Activated gamma-delta T cell treated with anti-CD3 and anti-CD28 coated beads, Interleukin-2, amount 50 U/mL, for 16 hours (primary cell): ENCODE results near the gene SLX9.

Source experiments
- DNase-seq: peaks from one replicate; pipeline ENCODE4 v3.0.0-alpha.2; 2020; ENCODE audit warnings: low read depth

The SLX9 gene, protein sequence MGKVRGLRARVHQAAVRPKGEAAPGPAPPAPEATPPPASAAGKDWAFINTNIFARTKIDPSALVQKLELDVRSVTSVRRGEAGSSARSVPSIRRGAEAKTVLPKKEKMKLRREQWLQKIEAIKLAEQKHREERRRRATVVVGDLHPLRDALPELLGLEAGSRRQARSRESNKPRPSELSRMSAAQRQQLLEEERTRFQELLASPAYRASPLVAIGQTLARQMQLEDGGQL

DNA sequence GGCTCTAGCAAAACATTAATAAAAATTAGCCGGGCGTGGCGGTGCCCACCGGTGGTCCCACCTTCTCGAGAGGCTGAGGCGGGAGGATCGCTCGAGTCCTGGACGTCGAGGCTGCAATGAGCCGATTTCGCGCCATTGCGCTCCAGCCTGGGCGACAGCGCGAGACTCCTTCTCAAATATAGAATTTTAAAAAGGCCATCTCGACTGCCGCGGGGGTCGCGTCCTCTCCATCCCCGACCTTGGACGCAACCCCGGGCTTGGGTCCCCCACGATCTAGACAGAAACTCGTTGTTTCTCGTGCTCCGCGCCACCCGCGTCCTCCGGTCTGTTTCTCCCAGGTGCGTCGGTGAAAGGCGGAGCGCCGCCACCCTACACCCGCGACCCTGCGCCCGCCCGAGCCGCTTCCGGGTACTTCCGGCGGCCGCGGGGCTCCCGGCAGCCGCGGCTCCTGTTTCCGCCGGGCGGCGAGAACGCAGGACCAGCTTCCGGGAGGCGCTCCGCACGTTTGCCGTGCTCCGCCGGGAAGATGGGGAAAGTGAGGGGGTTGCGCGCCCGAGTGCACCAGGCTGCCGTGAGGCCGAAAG lies at the start of gene SLX9:
SLX9 (plus strand) TSS at position 498 of the 584 bp plus-strand sequence; CDS start at position 527, 29 bp downstream.
- DNase-seq: peak; percentile 65

DNA sequence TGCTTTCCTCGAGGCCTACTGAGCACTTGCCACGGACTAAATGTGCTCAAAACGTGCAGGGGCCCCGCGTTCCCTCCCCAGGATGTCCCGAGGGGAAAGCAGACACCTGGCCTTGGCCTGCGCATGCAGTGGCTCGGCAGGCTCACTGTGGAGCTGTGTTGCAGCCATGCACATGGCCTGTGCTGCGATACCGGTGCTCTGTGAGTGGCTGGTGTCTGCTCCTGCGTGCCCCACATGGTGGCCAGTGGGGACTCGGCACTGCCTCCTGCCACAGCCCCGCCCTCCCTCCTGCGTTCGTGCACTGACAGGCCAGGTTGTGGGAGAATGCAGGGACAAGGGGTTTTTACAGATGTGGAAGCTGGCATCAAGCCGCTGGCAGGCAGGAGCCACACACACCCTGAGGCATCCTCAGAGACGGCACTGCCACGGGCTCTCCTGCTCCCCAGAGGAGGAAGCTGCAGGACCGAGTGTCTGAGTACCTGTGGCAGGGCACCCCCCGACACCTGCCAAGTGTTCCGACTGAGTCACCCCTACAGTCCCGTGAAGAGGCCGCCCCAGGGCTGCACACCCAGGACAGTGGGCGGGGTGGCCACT lies 49.4 kb upstream of the SLX9 start:
- no peak for DNase-seq

DNA sequence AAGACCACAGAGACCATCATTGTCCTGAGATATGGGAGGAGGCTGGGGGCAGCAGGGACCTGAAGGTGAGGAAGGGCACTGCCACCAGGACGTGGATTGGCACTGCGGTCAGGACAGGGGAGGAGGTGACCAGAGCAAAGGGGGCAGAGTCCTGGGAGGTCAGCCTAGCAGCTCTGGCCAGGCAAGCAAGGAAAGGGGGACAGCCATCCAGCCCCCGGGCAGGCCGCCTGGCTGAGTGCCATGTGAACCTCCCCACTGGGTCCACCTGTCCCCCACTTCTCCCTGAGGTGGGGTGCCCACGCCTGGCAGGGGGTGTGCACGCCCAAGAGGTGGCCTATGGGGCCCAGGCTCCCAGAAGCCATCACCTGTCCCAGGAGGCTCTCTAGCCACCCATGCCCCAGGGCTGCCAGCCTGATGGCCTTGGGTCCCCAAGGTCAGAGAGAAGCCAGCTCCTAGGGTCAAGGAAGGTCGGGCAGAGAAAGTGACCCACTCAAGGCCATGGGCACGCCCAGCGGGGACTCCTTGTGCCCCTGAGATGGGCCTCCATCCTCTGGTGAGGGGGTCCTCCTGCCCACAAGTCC lies 48.8 kb upstream of the SLX9 start:
- DNase-seq: no peak

DNA sequence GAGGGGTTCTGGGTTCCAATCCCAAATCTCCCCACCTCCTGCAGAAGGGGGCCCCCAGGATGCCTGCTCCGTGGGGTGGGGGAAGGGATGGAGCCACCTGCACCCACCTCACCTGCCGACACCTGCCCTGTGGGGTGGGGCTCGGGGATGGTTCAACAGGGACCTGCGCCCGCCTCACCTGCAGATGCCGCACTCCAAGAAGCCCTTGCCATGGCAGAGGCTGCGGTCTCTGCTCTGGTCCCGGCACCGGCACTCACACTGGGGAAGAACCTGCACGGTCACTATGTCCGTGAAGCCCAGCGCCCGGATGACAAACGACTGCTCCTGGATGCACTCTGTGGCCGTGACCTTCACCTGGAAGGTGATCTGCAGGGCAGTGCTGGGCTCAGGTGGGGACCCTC lies 48.2 kb upstream of the SLX9 start:
- DNase-seq: no peak

DNA sequence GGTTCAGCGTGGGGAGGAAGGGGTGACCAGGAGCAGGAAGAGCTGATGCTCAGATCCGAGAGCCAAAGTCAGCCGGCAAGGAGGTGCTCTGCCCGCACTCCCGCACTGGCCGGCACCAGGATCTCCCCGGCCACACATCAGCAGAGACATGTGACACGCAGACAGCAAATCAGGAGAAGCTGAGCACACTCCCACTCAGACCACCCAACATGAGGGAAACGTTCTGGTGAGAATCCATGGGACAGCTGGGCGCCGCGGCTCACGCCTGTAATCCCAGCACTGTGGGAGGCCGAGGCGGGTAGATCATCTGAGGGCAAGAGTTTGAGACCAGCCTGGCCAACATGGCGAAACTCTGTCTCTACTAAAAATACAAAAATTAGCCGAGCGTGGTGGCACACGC lies 47.7 kb upstream of the SLX9 start:
- no peak for DNase-seq

DNA sequence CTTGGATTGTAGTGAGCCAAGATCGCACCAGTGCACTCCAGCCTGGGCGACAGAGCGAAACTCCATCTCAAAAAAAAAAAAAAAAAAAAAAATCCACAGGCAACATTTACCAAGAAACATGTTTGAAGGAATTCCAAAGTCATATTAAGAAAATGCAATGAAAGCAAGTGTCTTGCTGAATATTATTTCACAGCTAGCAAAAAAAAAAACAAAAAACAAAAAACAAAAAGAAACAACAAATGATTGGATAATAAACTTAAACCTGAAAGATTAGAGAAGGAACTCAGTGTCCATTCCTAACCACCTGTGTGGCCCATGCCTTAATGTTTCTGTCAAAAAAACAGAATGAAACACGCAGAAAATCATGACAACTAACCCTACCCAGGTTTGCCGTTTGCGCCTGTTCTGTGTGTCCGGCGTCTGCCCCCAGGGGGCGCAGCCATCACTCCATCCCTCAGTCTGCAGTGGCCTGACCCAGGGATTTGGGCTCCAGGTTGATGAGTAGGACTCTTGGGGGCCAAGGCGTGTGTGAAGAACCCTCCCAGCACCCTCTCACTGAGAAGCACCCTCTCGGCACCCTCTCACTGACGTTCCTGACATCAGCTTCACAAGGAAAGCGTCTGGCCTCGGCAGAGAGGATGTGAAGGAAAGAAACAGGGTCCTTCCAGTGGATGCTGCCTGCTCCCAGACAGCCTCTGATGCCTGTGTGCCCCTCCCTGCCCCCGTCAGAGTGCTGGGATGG lies 47.1 kb upstream of the SLX9 start:
- DNase-seq: peak; percentile 67

DNA sequence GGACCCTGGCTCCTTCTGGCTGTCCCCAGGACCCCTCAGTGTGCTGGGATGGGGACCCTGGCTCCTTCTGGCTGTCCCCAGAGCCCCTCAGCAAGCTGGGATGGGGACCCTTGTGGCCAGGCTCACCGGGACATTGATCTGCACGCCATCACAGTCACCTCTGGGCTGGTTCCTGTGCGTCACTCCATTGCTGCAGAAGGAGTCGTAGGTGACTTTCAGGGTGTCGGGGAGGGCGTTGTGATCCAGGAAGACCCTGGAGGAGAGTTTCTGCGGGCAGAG lies 46.6 kb upstream of the SLX9 start:
- no peak for DNase-seq

DNA sequence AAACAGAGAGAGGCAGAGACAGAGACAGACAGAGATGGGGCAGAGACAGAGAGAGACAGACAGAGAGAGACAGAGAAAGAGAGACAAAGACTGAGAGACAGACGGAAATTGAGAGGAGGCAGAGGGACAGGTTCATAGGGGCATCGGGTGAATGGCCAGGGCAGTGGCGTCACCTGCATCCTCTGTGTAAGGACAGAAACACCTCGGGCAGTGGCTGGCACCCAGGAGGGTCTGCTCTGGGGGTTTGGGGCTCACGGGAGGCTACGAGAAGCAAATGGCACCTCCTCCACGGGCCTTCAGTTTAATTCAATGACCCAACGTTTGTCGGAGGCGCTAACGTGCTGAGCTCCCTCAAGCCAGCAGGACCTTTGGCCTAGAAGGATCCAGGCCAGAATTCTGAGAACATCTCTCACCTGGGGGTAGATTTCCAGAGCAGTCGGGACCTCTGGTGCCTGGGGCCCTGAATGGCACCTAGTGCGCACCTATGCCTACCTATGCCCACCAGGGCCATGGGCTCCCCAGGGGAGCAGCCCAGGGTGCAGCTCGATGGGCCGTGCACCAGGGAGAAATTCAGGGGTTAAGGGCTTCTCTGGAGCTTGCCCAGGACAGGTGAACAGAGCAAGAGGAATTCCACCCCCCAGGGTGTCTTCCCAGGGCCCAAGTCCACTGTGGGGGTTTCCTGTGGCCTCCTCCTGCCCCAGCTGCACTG lies 45.7 kb upstream of the SLX9 start:
- no peak for DNase-seq

DNA sequence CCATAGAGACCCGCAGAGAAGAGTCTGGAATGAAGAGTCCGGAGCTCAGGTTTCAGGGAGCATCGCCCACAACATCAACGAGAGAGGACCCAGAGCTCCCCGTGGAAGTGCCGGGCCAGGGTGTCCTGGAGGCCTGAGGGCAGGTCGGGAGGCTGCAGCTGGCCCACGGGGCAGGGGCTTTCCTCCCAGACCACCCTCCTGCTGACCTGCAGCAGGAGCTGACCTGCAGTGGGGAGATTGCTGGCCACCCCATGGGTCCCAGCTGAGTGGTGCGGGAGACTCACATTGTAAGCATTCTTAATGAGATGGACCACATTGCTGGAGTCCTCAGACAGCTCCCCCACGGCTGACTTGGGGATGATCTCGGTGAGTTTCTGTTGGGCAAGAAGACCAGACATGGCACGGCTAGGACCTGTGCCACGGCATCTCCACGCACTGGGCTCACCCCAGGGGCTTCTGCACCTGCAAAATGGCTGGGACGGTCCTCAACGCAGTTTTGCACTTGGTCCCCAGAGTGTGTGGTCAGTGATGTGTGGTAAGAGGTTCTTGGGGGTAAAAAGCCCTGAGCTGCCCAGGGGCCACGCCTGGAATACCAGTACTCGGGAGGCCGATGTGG lies 45.0 kb upstream of the SLX9 start:
- DNase-seq: no peak

DNA sequence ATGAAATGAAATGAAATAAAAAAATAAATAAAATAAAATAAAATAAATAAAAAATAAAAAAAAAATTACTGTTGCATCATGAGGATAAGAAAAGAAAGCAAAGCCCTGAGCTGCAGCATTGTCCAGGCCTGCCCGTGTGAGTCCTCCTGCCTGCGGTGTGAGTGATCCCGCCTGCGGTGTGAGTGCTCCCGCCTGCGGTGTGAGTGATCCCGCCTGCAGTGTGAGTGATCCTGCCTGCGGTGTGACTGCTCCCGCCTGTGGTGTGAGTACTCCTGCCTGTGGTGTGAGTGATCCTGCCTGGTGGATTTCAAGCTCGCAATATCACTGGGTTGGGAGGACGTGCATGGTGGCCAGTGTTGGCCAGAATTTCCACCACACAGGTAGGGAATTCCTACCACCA lies 44.0 kb upstream of the SLX9 start:
- DNase-seq: no peak

DNA sequence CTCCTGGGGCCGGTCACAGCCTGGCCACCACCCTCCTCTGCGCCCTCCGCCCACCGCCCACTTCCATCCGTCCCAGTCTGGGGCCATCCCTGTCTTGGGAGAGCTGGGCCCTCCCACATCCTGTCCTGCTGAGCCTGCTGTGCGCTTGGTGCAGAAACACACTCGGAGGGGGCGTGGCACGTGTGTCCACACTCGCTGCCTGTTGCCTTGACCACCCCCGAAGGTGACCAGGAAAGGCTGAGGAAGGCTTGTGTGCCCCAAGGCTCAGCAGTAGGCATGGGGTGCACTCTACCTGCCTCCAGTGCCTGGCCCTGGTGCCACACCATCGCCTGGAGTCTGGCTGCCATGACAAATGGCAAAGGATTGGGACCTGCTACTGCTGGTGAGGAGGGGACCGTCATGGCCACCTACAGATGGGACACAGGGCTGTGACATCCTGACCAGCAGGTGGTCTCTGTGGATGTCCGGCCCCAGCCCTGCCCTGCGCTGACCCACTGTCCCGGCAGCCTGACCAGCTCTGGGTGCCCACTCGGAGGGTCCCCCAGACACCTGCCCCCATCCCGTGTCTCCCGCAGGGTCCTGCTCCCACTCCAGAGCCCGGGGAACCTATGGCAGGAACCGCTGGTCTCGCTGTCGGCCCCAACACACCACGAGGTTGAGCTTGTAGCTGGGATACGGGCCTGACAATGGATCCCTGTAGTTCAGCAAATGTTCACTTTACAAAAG lies 43.1 kb upstream of the SLX9 start:
- DNase-seq: no peak

DNA sequence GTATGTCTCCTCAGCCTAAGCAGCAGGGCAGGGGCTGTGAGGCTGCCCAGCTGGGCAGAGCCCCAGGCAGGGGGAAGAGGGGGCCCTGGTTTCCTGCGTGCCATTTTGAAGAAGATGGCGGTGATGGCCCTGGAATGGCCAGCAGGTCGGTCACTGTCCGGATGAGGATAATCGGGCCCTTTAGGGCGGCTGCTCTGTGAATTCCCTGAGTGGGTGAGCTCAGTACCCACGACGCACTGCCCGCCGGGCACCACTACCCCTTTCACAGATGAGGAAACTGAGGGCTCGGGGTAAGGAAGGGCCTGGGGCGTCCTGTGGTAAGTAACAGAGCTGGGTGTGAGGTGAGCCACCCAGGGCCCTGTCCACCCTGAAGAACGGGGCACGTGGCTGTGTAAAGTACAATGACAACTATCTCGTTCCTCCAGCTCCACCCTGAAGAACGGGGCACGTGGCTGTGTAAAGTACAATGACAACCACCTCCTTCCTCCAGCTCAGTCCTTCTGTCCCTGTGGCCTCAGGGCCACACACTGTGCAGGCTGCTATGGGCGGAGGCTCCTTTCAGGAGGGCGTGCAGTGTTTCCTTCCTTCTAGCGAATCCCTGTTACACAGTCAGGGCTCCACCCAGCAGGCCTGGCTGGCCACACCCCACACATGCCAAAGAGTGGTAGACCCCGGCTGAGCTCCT lies 42.4 kb upstream of the SLX9 start:
- no peak for DNase-seq

DNA sequence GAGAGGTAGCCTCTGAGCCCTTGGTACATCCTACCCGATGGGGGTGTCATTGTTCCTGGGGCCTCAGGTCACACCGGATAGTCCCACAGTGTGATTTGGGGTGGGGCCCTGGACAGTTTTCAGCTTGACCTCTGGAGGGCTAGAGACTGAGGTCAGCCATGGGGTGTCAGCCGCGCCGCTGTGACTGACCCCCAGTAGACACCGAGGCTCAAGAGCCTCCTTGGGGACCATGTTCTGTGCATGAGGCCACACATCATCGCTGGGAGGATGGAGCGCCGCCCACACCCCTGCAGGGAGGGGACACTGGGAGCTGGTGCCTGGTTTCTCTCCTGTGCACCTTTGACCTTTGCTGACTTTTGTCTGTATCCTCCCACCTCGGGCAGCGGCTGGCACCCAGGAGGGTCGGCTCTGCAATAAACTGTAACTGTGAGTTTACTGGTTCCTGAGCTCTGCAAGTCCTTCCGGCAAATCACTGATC lies 41.8 kb upstream of the SLX9 start:
- no peak for DNase-seq

DNA sequence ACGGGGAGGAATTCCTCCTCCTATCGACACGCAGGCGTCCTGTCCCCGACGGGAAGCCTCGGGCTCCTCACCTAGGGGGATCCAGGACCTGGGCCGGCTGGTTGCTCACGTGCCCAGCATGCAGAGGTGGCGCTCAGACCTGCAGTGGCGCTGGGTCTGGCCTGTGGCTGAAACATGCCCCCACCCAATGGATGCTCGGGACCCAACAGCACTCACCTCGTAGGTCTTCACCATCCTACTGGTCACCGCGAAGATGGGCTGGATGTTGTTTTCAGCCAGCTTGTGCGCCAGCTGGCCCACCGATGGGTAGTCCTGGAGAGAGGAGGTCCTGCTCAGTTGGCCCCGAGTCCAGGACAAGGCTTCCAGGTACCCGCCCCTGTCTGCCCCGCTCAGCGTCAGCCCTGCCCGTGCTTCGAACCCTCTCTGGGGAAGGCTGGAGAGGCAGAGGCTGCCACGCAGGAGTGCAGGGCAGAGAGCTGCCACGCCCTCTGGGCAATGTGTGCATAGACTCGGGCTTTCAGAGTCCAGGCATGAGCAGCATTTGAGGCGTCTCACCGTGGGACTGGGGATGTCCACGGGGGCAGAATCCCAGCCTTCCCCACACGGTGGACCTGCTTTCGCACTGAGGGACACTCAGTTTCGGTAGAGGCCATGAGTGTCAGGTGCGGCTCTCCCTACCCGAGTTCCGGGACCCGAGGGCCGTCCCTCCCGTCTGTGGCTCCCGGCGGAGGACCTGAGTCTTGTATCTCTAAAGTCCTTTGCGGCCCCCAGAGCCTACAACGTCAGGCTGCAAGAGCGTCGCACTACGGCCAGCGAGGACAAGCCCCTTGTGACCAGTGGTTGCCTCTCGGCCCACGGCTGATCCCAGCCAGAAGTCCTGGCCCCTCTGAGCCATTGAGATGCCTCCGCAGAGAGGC lies 40.7 kb upstream of the SLX9 start:
- no peak for DNase-seq

DNA sequence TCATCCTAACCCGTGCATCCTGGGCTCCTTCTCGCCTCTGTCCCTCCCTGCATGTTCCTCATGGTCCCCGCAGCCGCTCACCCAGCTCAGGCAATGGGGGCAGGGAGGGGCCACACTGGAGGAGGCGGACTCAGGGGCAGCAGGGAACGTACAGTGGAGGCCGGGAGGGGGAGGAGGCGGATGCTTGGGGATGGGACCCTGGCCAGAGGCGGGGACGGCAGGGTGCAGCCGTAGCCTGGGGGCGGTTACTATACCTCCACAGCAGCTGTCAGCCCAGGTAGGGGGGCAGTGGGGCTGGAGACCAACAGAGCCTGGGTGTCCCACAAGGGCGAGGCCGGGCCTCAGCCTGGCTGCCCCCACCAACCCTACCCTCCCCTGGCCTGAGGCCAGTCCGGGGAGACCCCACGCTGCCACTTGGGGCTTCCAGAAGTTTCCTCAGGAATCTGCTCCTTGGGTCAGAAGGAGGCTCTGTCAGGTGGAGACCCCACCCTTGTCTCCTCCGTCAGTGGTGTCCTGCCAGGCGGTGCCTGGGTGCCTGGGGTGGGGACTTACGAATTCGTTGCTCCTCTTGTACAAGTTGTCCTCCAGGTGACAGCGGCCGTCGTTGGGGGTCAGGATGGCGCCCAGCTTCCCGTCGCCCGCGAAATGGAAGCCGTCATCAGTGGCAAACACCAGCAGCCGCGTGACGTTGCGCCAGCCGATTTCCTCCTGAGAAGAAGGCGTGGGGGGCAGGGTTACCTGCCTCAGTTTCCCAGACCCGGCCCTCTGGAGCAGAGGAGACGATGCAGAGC lies 39.9 kb upstream of the SLX9 start:
- no peak for DNase-seq

DNA sequence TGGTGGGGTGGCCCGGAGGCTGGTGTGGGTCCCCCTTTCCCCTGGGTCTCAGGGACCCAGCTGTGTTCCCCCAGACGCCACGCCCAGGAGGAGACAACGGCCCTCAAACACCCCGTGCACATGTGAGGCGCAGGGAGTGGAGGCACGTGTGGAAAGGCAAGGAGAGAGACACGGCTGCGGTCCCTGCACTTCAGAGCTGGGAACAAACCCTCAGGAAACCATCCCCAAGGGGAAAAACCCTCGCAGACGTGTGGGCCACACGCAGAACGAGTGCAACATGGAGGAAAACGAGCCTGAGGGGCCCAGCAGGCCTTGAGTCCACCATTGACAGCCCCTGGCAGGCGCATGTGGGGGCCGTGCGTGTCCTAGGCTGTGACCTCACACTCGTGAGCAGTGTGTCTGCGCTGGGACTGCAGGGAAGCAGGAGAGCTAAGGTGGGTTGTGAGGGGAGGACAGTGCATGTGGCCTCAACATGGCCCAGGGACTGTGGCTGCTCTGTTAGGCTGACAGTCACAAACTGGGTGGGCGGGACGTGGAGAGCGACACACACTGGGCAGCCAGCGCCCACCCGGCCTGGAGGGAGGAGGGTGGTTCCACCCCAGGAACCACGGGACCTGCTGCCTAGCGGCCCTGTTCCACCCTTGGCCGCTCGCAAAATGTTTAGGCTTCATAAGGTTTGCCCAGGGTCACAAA lies 39.1 kb upstream of the SLX9 start:
- DNase-seq: no peak

DNA sequence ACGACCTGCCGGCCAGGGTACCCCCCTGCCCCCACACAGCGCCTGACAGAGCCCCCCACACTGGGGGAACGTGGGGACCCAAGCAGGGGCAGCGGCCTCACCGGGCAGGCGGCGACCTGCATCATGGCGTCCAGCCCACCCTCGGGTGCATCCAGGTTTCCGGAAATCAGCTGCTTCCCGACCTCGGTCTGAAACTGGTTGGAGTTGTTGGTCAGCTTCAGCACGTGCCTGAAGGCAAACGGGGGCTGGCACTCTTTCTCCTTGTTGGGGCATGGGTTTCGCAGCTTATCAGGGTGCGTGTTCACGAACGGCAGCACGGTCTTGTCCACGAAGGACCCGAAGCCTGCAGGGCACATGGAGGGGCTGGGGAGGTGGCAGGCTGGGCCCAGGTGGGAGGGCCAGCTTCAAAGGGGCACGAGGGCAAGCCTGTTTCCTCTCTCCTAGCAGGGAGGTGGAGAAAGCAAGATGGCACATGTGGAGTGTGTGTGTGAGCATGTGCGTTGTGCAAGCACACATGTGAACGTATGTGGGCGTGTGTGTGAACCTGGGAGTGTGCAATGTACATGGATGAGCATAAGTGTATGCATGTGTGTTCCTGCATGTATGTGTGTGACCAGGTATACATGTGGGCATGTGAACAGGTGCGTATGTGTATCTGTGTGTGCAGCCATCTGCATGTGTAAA lies 38.3 kb upstream of the SLX9 start:
- DNase-seq: no peak
